ENCODE data around the gene ANXA6.

Gene ANXA6

GRCh38 chr5:151113651-151114050 is 43.9 kb downstream of the ANXA6 start:
- Mint-ChIP-seq H3K4me3 (no peak overlapping the region), H3K4me1 (ENCODE audit: low read depth) (peaks cover 9% of the 10 kb centered on the region), H3K9me3 (ENCODE audit: low read depth) (no peaks in the 10 kb centered on the region), H3K36me3 (no peaks in the 10 kb centered on the region), H3K27me3 (no peaks in the 10 kb centered on the region), H3K27ac (peak overlapping the region; percentile 72)

GRCh38 chr5:151110992-151111391 is 46.6 kb downstream of the ANXA6 start:
- Mint-ChIP-seq H3K27me3 (no peaks in the 10 kb centered on the region), H3K27ac (peak overlapping the region; percentile 46), H3K9me3 (ENCODE audit: low read depth) (no peaks in the 10 kb centered on the region), H3K4me1 (ENCODE audit: low read depth) (peaks cover 9% of the 10 kb centered on the region), H3K36me3 (peaks cover 5% of the 10 kb centered on the region), H3K4me3 (no peak overlapping the region)

- peaks cover 5% of the 10 kb centered on the region for H3K36me3 Mint-ChIP-seq
- H3K4me3 Mint-ChIP-seq: no peak overlapping the region
- H3K27me3 Mint-ChIP-seq: no peaks in the 10 kb centered on the region
- peaks cover 3% of the 10 kb centered on the region for H3K4me1 Mint-ChIP-seq (ENCODE audit: low read depth)
- peak overlapping the region; percentile 46 for H3K27ac Mint-ChIP-seq
- H3K9me3 Mint-ChIP-seq (ENCODE audit: low read depth): no peaks in the 10 kb centered on the region
Observed at GRCh38 chr5:151110122-151110681, 47.4 kb downstream of the ANXA6 start.

- Mint-ChIP-seq H3K4me1 (ENCODE audit: low read depth) (no peaks in the 10 kb centered on the region), H3K27ac (peak overlapping the region; percentile 88), H3K4me3 (no peak overlapping the region), H3K9me3 (ENCODE audit: low read depth) (no peaks in the 10 kb centered on the region), H3K27me3 (no peaks in the 10 kb centered on the region), H3K36me3 (peaks cover 5% of the 10 kb centered on the region)
Observed at GRCh38 chr5:151108566-151108965, 49.0 kb downstream of the ANXA6 start.

GRCh38 chr5:151107738-151108520 is 49.6 kb downstream of the ANXA6 start:
- peak overlapping the region; percentile 70 for H3K27ac Mint-ChIP-seq
- no peaks in the 10 kb centered on the region for H3K9me3 Mint-ChIP-seq (ENCODE audit: low read depth)
- H3K27me3 Mint-ChIP-seq: no peaks in the 10 kb centered on the region
- no peak overlapping the region for H3K4me3 Mint-ChIP-seq
- H3K4me1 Mint-ChIP-seq (ENCODE audit: low read depth): no peaks in the 10 kb centered on the region
- H3K36me3 Mint-ChIP-seq: peaks cover 5% of the 10 kb centered on the region

GRCh38 chr5:151107084-151107483 is 50.5 kb downstream of the ANXA6 start:
- Mint-ChIP-seq H3K4me3 (no peak overlapping the region), H3K27ac (no peak overlapping the region), H3K36me3 (peaks cover 5% of the 10 kb centered on the region), H3K4me1 (ENCODE audit: low read depth) (no peaks in the 10 kb centered on the region), H3K27me3 (no peaks in the 10 kb centered on the region), H3K9me3 (ENCODE audit: low read depth) (no peaks in the 10 kb centered on the region)

- Mint-ChIP-seq H3K36me3 (peaks cover 7% of the 10 kb centered on the region), H3K4me1 (ENCODE audit: low read depth) (peaks cover 4% of the 10 kb centered on the region), H3K27me3 (no peaks in the 10 kb centered on the region), H3K27ac (peak overlapping the region; percentile 80), H3K9me3 (ENCODE audit: low read depth) (no peaks in the 10 kb centered on the region), H3K4me3 (no peak overlapping the region)
Observed at GRCh38 chr5:151106509-151106908, 51.1 kb downstream of the ANXA6 start.

GRCh38 chr5:151106043-151106442 is 51.5 kb downstream of the ANXA6 start:
- Mint-ChIP-seq H3K27ac (peak overlapping the region; percentile 80), H3K9me3 (ENCODE audit: low read depth) (no peaks in the 10 kb centered on the region), H3K4me1 (ENCODE audit: low read depth) (peaks cover 4% of the 10 kb centered on the region), H3K36me3 (peaks cover 7% of the 10 kb centered on the region), H3K4me3 (no peak overlapping the region), H3K27me3 (no peaks in the 10 kb centered on the region)

- Mint-ChIP-seq H3K36me3 (peaks cover 7% of the 10 kb centered on the region), H3K27me3 (no peaks in the 10 kb centered on the region), H3K4me1 (ENCODE audit: low read depth) (peaks cover 4% of the 10 kb centered on the region), H3K27ac (peak overlapping the region; percentile 50), H3K4me3 (no peak overlapping the region), H3K9me3 (ENCODE audit: low read depth) (no peaks in the 10 kb centered on the region)
Observed at GRCh38 chr5:151105561-151105960, 52.0 kb downstream of the ANXA6 start.

- H3K9me3 Mint-ChIP-seq (ENCODE audit: low read depth): no peaks in the 10 kb centered on the region
Observed at GRCh38 chr5:151104795-151105194, 52.8 kb downstream of the ANXA6 start.

GRCh38 chr5:151101746-151102145 is 55.8 kb downstream of the ANXA6 start:
- H3K27ac Mint-ChIP-seq: peak overlapping the region; percentile 85
- H3K4me1 Mint-ChIP-seq (ENCODE audit: low read depth): peaks cover 36% of the 10 kb centered on the region
- H3K9me3 Mint-ChIP-seq (ENCODE audit: low read depth): no peaks in the 10 kb centered on the region

More at GRCh38 chr5:151104795-151105194, 52.8 kb downstream of the ANXA6 start:
- peaks cover 7% of the 10 kb centered on the region for H3K36me3 Mint-ChIP-seq
- peak overlapping the region; percentile 79 for H3K27ac Mint-ChIP-seq
- no peak overlapping the region for H3K4me3 Mint-ChIP-seq
- H3K4me1 Mint-ChIP-seq (ENCODE audit: low read depth): peaks cover 10% of the 10 kb centered on the region
- H3K27me3 Mint-ChIP-seq: no peaks in the 10 kb centered on the region

GRCh38 chr5:151101151-151101550 is 56.4 kb downstream of the ANXA6 start:
- Mint-ChIP-seq H3K9me3 (ENCODE audit: low read depth) (no peaks in the 10 kb centered on the region), H3K4me1 (ENCODE audit: low read depth) (peaks cover 39% of the 10 kb centered on the region), H3K4me3 (no peak overlapping the region), H3K27me3 (no peaks in the 10 kb centered on the region), H3K36me3 (peaks cover 6% of the 10 kb centered on the region), H3K27ac (peak overlapping the region; percentile 80)

More at GRCh38 chr5:151101746-151102145, 55.8 kb downstream of the ANXA6 start:
- H3K36me3 Mint-ChIP-seq: peaks cover 10% of the 10 kb centered on the region
- no peak overlapping the region for H3K4me3 Mint-ChIP-seq
- no peaks in the 10 kb centered on the region for H3K27me3 Mint-ChIP-seq

GRCh38 chr5:151100681-151101080 is 56.9 kb downstream of the ANXA6 start:
- Mint-ChIP-seq H3K4me1 (ENCODE audit: low read depth) (peaks cover 43% of the 10 kb centered on the region), H3K27me3 (no peaks in the 10 kb centered on the region), H3K4me3 (no peak overlapping the region)

GRCh38 chr5:151098768-151099121 is 58.8 kb downstream of the ANXA6 start:
- Mint-ChIP-seq H3K27me3 (no peaks in the 10 kb centered on the region), H3K4me1 (ENCODE audit: low read depth) (peaks cover 62% of the 10 kb centered on the region), H3K36me3 (peaks cover 6% of the 10 kb centered on the region), H3K4me3 (peak overlapping the region; percentile 54), H3K27ac (peak overlapping the region; percentile 89), H3K9me3 (ENCODE audit: low read depth) (no peaks in the 10 kb centered on the region)

More at GRCh38 chr5:151100681-151101080, 56.9 kb downstream of the ANXA6 start:
- no peaks in the 10 kb centered on the region for H3K9me3 Mint-ChIP-seq (ENCODE audit: low read depth)
- peaks cover 6% of the 10 kb centered on the region for H3K36me3 Mint-ChIP-seq
- peak overlapping the region; percentile 80 for H3K27ac Mint-ChIP-seq

GRCh38 chr5:151097820-151098767 is 59.5 kb downstream of the ANXA6 start:
- H3K9me3 Mint-ChIP-seq (ENCODE audit: low read depth): no peaks in the 10 kb centered on the region

More at GRCh38 chr5:151097820-151098767, 59.5 kb downstream of the ANXA6 start:
- peak overlapping the region; percentile 54 for H3K4me3 Mint-ChIP-seq
- H3K36me3 Mint-ChIP-seq: peaks cover 6% of the 10 kb centered on the region
- H3K27ac Mint-ChIP-seq: peak overlapping the region; percentile 89
- H3K27me3 Mint-ChIP-seq: no peaks in the 10 kb centered on the region
- H3K4me1 Mint-ChIP-seq (ENCODE audit: low read depth): peaks cover 69% of the 10 kb centered on the region
